ENCODE results near the gene FRMD4A.

DNA sequence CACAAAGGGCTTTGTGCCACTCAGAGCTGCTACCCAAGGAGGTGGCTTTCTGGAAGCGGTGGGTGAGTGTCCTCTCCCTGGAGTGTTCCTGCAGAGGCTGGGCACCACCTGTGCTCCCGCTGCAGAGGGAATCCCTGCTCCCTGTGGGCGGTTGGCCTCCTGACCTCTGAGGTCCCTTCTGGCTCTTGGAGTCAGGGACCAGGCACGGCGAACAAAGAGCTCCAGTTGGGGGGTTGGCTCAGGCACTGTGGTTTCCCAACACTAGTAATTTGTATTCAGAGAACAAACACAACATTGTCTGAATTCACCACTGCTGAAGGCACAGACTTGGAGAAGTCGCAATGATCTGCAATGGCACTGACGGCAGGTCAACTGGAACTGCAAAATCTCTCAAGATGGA is 415.0 kb downstream of the FRMD4A start:
- TF ChIP-seq, protein P1, sequence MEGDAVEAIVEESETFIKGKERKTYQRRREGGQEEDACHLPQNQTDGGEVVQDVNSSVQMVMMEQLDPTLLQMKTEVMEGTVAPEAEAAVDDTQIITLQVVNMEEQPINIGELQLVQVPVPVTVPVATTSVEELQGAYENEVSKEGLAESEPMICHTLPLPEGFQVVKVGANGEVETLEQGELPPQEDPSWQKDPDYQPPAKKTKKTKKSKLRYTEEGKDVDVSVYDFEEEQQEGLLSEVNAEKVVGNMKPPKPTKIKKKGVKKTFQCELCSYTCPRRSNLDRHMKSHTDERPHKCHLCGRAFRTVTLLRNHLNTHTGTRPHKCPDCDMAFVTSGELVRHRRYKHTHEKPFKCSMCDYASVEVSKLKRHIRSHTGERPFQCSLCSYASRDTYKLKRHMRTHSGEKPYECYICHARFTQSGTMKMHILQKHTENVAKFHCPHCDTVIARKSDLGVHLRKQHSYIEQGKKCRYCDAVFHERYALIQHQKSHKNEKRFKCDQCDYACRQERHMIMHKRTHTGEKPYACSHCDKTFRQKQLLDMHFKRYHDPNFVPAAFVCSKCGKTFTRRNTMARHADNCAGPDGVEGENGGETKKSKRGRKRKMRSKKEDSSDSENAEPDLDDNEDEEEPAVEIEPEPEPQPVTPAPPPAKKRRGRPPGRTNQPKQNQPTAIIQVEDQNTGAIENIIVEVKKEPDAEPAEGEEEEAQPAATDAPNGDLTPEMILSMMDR (IDR thresholded peaks at IDR 0.05), result no peak
- no peak for TF ChIP-seq POLR2A (IDR thresholded peaks at IDR 0.05)
